Activated T-cell treated with anti-CD3 and anti-CD28 coated beads for 1 hour (primary cell): ENCODE results near the gene MMP12.
"Not testable (repeated sequence)": the region's sequence is repeated elsewhere in the genome, so short reads cannot be mapped to it uniquely, and the experiment has no call there.

ENCODE experiments used
- DNase-seq: peaks from one replicate; pipeline ENCODE4 v3.0.0-alpha.2; 2020; ENCODE audit warnings: low read depth

MMP12 gene

DNA sequence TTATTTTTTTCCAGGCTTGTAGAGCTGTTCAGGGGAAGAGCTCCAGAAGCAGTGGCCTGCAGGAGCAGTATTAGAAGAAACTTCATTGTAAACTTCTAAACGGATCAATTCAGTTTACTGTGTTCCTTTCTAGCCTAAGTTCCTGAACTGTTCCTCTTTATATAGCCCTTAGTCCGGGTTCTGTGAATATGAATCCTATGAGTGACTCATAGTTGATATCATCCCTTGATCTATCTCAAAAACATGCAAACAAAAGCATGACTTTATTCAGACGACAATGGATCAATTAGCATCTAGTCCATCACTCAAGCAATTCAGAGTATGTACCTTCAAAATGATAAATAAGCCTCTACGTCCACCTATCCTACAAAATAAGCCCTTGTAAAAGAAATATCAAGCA lies at the start of gene MMP12:
MMP12 (minus strand) TSS at position 131 of the 400 bp plus-strand sequence; CDS start at position 86, 45 bp downstream.
- DNase-seq = no peak

DNA sequence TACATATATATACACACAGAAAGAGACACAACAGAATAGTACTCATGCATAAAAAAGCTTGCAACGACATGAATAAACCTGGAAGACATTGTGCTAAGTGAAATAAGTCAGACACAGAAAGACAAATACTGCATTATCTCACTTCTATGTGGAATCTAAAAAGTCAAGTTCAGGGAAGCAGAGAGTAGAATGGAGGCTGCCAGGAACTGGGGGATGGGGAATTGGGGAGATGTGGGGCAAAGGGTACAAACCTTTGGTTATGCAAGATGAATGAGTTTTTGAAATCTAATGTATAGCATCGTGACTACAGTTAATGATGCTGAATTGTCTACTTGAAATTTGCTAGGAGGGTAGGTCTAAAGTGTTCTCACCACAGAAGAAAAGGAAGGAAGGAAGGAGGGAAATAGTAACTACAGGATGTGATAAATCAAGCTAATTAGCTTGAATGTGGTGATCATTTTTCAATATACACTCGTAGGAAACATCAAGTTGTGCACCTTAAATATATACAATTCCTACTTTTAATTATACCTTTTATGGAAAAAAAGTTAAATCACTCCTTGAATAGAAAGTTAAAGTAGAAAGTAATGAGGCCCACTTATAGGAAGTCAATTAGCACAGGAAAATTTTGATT lies 46.9 kb upstream of the MMP12 start:
- no peak for DNase-seq

DNA sequence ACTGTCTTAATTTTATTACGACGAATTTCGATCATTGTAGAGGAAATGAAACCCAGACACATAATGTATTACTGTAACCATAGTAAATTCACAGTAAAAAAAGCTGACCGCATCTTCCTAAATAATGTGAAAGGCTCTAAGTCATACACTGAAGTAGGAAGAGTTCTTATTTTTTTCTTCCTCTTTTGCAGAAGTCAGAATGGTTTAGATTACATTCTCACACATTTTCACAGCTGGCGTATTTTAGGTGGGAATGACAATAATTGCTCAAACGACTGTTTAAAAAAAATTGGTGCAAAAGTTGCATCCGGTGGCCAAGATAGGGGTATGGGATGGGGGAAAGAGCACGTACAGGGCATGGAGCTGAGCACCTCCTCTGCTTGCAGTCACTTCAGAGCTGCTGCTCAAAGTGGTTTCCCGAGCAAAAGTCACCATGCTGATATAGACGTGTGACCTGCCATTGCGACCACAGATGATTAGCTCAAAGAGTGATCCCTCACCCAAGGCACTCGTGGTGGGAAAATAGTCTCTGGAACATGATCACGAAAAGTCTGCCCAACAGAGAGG lies 45.4 kb upstream of the MMP12 start:
- DNase-seq = no peak

DNA sequence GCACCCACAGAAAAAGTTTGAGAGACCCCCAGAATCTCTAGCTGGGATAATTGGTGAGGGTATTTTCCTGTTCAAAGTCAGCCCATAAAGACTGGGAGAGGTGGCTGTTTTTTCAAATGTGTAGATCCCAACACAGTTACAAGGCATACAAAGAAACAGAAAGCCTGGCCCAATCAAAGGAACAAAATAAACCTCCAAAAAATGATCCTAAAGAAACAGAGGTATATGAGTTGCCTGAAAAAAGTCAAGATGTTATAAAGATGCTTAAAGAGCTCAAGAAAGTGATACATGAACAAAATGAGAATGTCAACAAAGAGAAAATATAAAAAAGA lies 40.2 kb upstream of the MMP12 start:
- DNase-seq = no peak

DNA sequence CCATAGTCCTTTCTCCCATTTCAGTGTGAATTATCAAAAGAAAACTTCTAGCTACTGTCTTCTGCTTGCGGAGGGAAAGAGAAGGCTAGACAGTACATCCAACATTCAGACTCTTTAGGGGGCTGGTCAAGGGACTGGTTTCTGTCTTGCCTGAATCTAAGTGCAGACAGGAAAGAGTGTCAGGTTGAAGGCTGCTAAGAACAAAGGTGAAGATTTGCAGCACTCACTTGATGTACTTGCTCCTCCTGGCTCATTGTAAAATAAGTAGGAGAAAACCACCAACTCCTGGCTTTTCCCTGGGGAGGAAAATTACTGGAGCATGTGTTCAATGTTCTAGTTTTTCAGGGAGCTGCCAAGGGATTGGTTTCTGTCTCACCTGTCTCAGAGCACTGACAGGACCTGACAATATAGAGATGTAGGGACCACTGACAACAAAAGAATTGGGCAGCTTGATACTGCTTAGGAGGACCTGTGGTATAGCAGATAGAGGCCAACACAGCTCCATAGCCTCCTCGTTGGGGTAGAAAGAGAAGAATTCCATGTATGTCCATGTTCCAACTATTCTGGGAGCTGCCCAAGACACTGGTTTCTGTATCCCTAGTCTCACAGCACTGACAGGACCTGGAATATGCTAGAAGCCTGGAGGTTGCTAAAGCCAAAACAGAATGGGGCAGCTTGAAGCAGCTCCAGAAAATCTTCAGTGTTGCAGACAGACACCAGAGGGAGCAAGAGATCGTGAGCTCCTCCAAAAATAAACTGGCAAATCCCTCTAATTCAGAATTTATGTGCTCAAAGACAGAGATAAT lies 39.7 kb upstream of the MMP12 start:
- DNase-seq = no peak

DNA sequence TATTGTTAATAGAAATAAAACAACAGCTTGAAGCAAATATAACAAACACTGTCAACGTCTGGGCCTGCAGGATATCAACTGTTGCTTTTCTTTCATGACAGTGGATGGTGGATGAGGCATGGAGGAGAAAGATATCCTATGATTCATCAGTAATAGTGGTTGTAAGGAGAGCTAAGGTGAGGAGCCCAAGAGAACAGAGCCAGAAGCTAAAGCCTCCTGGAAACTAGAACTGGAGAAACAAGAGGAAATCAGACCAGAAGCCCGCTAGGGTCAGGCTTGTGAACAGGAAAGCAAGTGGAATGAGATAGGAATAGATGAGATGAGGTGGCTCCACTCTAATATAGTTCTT lies 37.7 kb upstream of the MMP12 start:
- DNase-seq = no peak

DNA sequence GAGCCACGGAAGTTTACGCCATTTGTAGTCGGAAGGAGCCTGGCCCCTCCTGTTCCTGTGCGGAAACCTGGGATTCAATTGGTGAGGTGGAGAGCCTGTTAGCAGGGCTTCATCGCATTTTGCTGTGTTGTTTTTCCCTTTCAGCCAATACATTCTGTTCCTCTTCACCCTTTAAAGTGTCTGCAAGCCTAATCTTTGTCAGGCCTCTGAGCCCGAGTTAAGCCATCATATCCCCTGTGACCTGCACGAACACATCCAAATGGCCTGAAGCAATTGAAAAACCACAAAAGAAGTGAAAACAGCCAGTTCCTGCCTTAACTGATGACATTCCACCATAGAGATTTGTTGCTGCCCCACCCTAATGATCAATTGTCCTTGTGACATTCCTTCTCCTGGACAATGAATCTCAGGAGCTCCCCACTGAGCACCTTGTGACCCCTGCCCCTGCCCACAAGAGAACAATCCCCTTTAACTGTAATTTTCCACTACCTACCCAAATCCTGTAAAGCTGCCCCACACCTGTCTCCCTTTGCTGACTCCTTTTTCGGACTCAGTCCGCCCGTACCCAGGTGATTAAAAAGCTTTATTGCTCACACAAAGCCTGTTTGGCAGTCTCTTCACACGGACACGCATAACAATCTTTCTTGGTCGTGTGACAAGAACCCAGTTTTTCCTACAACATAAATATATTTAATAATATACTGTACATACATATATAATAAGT lies 37.1 kb upstream of the MMP12 start:
- no peak for DNase-seq

DNA sequence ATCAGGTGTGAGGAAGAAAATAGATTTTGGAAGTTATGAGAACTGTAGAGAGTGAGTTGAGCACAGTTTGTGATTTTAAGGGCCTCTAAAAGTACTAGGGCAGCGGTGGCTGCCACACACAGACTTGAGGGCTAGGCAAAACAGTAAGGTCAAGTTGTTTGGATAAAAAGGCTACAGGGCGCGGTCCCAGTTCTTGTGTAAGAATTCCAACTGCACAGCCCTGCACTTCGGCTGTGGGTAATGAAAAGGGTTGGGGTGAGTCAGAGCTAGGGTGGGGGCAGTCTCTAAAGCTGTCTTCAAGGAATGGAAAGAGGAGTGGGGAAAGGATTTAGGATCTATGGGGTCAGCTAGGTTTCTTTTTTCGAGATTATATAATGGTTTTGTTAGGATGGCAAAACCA lies 31.1 kb upstream of the MMP12 start:
- DNase-seq = not testable (repeated sequence)

DNA sequence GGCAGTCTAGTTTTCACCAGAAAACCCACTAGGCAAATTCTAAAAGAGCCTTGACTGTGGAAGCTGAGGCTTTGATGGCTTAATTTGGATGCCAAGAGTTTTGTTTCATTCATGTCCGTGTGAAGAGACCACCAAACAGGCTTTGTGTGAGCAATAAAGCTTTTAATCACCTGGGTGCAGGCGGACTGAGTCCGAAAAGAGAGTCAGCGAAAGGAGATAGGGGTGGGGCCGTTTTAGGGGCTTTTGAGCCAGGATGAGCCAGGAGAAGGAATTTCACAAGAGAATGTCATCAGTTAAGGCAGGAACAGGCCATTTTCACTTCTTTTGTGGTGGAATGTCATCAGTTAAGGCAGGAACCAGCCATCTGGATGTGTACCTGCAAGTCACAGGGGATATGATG lies 29.1 kb upstream of the MMP12 start:
- not testable (repeated sequence) for DNase-seq

DNA sequence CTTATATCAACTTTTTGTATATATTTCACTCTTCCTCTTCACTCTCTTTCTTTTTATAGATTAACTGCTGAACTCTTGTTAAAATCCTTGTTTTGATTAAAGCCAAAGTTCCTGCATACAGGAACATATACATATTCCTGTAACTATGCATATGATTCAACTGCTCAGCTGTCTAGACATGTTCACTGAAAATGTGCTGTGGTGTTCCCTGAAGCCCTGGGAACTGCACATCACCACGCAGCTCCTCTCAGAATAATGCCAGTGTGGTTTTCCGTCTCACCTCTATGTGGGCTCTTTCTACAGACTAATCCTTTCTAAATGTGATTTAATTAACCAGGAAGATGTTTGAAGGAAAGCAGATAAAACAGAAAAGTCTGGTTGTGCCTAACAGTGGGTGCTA lies 25.6 kb upstream of the MMP12 start:
- DNase-seq = no peak

DNA sequence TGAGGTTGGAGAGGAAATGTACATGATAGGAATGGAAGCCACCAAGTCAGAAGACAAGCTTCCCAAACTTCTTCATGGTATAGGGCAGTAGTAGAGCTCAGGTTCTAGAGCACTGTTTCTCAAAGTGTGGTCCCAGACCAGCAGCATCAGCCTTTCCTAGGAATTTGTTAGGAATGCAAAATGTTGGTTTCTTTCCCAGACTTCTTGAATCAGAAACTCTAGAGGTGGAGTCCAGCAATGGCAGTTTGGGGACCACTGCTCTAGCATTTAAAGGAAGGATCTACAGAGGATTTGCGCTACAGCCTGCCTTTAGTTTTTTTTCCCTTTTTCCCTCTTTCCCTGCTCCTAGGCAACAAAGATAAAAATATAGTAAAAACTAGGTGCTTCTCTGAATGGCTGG lies 17.0 kb upstream of the MMP12 start:
- DNase-seq = no peak

DNA sequence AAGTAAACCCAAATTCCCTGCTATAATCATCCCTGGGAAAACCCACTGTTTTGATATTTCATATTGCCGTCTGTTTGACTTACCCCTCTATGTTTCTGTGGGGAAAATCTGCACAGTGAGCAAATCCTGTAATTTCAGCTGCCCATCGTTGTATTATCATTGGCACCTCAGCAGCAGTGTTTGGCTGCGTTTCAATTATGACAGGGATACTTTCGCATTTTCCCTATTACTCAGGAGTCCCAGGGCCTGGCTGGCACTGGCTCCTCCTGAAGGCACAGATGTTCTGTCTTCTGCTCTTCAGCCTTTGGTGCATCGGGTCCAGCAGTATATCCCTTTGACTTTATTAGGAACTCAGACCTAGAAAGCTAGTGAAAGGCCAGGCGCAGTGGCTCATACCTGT lies 12.2 kb upstream of the MMP12 start:
- DNase-seq = no peak

DNA sequence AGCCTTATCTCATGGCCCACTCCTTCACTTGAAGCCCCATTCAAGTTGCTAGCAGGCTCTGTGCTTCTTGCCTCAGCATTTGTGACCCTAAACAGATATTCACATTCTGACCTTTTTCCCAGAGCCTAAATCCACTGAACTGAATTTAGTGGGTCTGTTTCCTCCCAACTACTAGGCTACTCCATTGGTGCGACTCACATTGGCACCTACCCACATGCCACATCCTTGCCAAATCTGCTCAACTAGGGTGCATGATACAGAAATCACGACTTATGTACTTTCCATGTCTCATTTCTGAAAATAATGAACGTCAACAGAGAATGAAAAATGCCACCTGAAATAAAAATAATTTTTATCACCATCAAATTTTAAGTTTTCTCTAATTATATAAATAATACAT lies 8.4 kb upstream of the MMP12 start:
- DNase-seq = no peak

DNA sequence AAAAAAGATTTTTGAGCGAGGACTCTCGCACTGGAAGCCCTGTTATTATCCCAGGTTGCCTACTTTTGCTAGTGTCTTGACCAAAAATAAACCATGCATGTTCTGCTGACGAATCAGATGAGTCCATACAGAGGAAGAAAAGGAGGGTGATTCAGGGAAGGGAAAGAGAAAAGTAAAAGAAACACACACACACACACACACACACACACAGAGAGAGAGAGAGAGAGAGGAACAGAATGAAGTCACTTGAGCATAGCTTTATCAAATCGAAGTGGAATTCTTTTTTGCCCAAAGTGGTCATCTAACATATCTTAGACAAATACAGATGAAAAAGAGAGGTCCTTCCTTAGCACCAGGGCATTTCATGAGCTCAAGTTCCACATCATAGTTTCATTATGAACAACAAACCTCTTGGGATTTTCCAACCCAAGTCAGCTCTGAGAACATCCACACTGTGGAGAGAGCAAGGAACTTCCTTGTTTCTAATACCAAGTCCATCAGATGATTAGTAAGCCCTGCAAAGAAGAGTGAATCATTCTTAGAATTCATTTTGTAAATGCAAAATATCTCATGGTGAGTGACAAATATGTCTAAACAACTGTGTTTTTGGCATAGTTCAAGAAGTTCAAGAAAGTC lies 7.7 kb upstream of the MMP12 start:
- DNase-seq = no peak

DNA sequence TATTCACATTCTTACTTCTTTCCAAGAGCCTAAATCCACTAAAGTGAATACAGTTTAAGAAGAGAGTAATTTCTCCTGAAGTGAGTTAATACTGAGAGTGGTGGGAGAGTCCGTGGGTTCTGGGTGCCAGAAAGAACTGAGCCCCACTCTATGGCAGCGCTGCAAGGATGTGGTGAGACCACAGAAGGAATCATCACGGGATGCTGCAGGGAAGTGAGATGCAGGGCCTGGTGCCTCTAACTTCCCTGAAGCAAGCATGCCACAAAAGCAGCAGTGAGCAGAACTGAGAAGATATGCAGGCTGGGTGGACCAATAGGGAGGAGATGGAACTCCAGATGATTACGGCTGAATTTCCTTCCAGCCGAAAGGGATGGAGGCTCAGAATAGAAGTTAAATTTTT lies 5.0 kb upstream of the MMP12 start:
- DNase-seq = no peak

DNA sequence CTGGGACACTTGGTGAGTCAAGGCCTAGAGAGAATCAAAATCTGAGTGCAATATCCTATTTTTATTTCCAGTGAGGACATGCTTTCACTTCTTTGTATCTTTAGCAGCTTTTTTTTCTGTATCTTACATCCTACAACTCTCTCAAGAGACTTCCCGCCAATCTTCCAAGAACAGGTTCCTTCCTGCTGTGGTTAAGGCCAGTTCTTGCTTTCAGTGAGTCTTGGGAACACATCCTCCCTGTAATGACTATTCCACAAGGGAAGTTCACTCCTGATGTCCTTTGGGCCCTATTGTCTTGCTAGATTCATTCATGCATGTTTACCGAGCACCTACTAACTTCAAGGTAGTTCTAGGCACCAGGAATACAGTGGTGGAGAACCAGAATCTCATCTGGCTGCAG lies 3.8 kb upstream of the MMP12 start:
- no peak for DNase-seq

DNA sequence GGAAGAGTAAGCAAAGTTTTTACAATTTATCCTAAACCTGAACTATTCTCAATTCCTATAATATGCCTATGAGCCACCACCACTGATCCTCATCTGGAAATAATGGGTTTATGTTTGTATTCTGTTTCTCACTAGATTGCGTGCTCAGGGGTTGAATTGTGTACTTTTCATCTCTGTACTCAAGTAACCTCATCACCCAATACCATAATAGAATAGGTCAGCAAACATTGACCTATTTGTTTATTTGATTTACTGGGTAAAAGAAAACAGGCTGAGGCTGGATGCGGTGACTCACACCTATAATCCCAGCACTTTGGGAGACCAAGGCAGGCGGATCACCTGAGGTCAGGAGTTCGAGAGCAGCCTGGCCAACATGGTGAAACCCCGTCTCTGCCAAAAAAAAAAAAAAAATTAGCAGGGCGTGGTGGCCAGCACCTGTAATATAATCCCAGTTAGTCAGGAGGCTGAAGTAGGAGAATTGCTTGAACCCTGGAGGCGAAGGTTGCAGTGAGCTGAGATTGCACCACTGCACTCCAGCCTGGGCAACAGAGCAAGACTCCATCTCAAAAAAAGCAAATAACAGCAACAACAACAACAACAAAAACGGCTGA lies 5.3 kb downstream of the MMP12 start:
- not testable (repeated sequence) for DNase-seq

DNA sequence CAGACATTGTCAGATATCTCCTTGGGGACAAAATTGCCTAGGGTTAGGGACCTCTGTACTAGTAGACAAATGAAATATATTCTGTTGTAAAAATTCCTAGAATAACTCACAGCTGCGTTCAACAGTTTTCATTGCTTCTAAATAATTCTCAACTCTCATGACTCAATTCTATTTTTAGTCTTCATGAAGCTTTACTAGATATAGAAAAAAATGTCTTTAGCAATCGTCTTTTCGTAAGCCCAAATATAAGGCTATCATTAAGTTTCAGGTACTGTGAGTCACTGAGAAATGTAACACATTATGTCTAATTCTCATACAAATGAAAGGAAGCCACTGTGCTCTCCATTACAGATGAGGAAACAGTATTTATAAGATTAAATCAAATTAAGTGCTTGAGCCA lies 6.4 kb downstream of the MMP12 start:
- DNase-seq = no peak

DNA sequence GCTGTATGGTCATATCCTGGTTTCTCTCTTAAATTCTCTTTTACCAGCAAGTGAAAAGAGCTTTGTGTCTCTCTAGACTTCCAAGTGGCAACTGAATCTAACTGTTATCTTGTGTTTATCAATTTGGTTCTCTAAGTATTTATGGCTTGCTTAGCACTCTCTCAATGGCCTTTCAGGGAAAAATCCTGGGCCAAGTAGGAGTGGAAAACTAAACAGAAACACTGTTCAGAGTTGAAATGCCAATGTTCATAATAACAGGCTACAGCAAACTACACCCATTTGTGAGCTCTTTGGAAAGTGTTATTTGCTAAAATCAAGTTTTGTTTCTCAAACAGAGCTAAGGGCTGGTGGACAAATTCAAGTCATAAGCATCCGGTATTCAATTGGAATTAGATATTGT lies 10.1 kb downstream of the MMP12 start:
- DNase-seq = no peak

DNA sequence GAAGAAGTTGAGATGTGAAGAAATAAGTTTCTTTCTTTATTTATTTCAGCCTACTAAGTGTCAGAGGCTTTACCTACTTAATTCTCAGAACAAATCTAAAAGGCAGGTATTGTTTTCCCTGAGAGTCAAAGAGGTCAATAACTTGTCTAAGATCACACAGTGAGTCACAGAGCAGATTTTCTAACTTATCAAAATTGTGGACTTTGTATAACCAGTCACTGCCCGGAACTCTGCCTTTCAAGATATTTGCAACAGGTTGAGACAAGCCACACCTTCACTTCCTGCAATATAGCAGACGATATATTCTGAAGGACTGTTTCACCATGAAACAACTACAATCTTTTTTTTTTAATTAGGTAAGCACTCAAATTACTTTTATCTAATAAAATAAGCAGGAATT lies 20.8 kb downstream of the MMP12 start:
- DNase-seq = no peak

DNA sequence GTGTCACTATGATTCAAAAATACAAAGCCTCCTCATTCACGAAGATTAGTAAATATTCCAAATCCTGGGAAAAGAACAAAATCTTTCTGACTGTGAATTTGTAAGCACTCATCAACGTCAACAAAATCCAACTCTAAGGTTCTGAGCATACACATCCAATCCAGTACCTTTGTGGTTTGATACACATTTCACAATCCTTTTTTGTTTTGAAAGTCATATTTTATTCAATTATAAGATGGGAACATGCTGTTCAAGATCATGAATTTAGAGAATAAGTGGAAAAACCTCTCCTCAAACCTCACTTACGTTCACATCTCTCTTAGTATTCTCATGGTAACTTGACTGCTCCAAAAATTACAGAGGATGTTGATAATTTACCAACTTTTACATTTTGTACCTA lies 21.7 kb downstream of the MMP12 start:
- no peak for DNase-seq
